SKM-1 treated with dmso at 0.1 percent for 144 hours (cell line): Measurements from ENCODE around the gene PAQR8.
"Not testable (repeated sequence)": the region's sequence is repeated elsewhere in the genome, so short reads cannot be mapped to it uniquely, and the experiment has no call there.

Experiments used
- DNase-seq: peaks from one replicate; lab custom pipeline; 2025; ENCODE audit not compliant: unreplicated experiment; lab: John Stamatoyannopoulos, UW

Gene PAQR8

DNA sequence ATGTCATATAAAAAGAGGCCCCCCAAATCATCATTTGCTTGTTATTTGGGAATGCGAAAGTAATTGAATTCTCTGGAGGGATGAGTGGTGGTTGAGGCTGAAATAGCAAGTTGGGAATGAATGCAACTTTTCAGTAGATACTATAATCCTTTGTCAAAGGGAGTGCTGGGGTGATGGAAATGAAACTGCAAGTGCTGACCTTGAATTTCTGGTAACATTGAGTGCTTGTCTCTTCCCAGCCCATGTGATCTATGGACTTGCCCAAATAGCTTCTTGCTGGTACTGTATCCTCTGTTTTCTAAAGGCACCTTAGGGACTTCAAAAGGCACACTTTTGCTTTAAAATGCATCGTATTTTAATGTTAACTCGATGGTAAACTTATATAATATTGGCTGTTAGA lies 14.8 kb downstream of the PAQR8 start:
- DNase-seq, result no peak

DNA sequence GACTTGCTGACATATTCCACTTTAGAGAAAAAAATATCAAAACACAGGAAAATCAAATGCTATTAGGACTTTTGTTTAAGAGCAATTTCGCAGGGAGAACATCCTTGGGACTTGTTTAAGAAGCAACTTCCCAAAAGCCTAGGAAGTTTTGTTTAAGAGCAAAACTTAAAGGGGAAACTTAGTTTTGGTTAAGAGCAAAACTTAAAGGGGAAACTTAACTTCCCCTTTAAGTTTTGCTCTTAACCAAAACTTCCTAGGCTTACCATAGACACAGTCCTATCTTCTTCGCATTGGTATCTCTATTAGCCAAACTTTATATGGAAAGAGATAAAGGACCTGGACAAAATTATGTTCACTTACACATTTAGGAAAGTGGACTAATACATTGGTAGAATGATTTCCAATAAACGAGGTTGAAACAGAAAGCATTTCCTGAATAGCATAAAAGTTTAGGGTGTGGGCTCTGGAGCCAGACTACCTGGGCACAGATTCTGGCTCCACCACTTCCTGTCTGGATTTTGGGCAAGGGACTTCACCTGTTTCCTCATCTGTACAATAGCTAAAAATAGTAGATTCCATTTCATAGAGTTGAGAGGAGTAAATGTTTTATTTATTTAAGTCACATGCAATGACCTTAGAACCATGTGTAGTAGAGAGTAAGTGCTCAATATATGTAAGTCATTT lies 15.7 kb downstream of the PAQR8 start:
- peak; percentile 19 for DNase-seq

DNA sequence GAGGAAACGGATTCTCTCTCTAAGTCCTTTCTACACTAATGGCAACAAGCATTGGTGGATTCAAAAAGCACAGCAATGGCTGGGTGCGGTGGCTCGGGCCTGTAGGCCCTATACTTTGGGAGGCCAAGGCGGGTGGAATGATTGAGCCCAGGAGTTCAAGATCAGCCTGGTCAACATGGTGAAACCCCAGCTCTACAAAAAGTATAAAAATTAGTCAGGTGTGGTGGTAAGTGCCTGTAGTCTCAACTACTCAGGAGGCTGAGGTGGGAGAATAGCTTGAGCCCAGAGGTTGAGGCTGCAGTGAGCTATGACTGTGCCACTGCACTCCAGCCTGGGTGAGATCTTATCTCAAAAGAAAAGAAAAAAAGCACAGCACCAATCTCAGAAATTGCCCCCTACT lies 19.3 kb downstream of the PAQR8 start:
- DNase-seq, result no peak

DNA sequence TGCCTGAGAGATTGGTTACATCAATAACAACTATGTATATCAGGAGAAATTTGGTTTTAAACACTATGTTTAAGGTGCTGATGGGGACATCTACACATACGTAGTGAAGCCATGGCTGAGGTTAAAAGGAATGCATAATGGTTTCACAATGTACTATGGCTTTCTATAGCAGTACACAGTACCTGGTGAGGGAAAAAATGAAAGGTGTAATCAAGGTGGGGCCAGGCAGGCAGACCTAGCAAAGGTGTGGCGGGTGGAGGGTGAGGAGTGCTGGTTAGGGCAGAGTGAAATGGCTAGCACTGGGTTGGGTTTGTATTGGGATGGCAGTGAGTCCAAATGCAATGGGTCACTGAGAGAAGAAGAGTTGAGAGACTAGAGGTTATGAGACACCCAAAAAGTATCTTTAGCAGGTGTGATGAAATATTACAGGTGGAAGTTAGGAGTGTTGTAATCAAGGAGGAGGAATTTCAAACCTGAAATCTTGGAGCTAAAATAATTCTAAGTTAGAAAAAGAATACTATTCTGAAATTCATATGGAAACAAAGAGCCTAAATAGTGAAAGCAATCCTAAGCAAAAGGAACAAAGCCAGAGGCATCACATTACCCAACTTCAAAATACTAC lies 22.3 kb downstream of the PAQR8 start:
- no peak for DNase-seq

DNA sequence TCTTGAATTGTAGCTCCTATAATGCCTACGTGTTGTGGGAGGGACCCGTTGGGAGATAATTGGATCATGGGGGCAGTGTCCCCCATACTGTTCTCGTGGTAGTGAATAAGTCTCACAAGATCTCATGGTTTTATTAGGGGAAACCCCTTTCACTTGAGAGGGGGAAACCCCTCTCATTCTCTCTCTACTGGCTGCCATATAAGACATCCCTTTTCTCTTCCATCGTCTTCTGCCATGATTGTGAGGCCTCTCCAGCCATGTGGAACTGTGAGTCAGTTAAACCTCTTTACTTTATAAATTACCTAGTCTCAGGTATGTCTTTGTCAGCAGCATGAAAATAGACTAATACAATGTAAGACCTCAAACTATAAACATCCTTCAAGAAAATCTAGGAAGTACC lies 23.1 kb downstream of the PAQR8 start:
- no peak for DNase-seq

DNA sequence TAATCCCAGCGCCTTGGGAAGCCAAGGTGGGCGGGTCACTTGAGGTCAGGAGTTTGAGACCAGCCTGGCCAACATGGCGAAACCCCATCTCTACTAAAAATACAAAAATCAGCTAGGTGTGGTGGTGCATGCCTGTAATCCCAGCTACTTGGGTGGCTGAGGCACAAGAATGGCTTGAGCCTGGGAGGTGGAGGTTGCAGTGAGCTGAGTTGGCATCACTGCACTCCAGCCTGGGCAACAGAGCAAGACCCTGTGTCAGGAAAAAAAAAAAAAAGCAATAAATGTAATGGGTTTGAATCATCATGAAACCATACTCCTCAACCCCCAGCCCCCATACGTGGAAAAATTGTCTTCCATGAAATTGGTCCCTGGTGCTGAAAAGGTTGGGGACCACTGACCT lies 26.2 kb downstream of the PAQR8 start:
- DNase-seq, result not testable (repeated sequence)

DNA sequence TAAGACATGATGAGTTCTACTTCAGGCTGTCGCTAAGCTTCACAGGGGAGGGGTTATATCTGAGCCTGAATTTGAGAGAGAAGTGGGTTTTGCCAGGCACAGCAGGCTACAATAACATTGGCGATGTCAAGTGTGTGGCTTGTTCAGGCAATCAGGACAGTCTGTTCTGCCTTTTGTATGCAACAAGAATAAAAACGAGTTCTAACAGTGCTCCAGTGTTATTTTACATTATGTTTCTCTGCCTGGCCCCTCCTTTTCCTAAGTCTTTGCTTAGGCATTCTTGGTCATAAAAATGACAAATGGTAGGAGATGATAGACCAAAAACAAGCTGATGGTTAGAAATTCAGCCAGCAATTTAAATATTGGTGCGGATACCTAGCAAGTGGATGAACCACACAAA lies 26.8 kb downstream of the PAQR8 start:
- no peak for DNase-seq

DNA sequence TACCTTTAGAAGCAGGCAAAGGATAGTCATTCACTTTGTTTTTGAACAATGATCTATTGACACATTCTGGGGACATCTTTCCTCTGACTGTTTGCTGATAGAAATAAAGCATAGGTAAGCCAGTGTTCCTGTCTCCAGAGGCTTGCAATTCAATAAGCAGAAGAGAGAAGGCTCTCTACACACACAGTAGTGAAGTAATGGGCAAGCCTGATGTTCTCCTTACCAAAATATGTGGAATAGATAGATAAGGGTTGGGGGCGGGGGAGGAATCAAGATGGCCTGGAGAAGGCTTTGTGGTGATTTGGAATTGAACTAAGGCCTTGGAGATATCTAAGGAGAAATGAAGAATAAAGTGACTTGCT lies 27.3 kb downstream of the PAQR8 start:
- DNase-seq, result no peak

DNA sequence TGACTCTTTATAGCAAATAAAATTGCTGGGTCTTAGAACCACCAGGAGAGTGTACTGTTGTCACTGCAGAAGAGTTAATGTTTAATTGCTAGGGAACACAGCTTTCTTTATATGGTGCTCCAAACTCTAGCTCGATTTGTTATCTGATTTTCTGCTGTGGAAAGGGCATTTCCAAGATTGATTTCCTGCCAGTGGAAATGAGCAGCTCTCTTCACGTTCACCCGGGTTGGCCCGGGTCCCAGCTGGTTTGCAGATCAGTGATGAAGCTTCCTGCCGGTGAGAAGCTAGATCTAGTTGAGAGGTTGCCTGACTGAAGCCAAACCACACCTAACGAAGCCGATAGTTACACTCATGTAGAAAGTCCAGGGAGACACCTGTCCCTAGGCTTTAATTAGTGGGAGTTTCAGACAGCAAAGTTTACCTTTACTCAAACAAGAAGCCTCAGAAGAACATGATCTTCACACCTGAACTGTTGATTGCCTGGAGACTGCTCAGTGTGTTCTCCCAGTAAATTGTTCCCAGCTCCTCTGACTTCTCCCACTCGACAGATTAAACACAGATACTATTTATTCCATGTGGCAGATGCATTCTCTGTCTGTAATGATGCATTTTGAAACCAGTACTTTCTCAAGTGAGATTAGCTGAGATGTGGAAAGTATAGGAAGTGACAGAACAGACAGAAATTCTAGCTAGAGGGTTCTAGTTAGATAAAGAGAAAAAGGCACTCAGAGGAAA lies 27.8 kb downstream of the PAQR8 start:
- peak; percentile 21 for DNase-seq

DNA sequence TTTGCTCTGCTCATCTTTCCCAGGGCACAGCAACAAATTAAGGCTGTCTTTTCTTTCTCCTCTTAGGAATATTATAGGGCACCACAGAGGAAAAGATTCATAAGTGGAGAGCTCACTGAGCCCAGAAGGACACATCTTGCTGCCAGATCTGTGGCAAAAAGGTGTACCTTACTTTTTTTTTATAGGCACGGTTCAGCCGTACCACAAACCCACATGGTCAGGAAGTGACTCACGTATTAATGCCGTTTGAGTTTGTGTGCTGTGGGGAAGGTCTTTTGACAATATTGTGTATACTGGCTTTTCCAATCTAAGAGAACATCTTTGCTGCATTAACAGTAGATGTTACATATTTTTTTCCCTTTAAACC lies 28.4 kb downstream of the PAQR8 start:
- peak; percentile 43 for DNase-seq

DNA sequence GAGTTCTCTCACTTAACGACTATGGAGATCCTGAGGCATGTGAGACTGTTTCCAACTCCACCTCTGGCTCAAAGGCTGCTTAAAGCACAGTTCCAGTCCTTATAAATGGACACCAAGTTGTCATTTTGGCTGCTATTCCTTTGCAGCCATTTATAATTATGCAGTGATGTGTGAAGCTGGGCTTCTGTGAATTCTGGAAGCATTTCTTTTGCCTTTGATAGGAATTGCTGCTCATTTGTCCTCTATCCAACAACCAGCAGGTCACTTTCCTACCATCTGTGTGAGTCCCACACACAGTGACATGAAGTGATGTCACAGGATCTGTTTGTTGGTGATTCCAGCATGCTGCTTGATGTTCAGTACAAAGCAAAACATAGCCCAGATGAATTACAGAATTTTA lies 29.6 kb downstream of the PAQR8 start:
- DNase-seq, result no peak

DNA sequence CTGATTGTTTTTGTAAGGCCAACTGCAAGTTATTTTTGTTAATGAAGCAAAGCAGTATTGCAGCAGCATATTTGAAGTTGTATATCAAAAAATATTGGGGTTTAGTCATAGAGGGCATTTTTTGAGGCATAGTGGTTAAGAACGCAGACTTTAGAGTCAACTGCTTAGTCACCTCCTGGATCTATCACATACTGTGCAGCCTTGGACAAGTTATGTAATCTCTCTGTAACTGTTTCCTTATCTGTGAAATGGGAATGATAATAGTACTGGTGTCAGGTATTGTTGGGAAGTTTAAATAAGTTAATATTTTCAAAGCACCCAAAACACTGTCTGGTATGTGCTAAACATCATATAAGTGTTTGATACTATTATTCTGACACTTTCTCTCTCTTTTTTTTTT lies 31.0 kb downstream of the PAQR8 start:
- no peak for DNase-seq

DNA sequence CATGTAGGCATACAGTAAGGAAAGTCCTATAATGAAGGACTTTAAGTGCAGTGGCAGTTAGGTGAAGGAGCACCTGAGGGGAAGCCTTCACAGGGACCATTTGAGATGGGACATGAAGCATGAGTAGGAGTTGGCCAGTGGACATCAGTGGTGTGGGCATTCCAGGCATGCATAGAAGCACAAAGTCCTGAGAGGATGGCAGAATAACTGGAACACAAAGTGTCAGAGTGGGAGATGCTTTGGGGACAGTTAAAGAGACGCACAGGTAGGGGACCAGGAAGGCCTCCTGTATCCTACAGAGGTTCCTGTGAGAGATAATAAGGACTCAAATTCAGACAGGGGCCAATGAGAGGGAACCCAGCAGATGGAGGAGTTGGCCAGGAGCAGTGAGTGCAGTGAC lies 31.8 kb downstream of the PAQR8 start:
- no peak for DNase-seq

DNA sequence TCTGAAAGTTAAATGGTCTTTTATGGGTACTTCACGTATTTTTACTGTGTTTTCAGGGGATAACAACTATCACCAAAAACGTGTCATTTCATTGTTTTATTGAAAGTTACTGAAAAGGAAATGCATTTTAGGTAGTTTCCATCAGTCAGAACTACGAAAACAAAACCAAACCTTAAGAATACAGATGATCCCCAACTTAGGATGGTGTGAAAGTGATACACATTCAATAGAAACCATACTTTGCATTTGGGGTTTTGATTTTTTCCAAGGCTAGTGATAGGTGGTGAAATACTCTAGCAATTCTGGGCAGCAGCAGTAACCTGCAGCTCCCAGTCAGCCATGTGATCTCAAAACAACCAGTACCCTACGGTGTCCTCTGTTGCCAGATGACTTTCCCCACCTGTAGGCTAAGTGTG lies 32.3 kb downstream of the PAQR8 start:
- no peak for DNase-seq

DNA sequence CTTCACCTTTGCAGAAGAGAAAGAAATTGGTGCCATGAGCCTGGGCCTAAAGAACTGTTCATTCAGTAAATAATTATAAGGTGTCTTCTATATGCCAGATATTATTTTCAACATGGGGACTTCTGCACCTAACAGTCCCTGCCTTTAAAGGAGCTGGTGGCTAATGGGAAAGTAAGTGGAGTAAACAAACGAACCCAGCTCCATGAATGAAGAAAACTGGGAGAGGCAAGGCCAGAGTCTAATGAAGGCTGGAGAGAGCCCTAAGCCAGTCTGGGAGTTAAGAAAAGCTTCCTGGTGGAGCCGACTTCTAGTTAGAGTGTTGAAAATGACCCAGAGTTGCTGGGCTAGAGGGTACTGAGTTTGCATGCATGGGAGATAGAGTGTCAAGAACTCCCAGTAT lies 34.0 kb downstream of the PAQR8 start:
- no peak for DNase-seq

DNA sequence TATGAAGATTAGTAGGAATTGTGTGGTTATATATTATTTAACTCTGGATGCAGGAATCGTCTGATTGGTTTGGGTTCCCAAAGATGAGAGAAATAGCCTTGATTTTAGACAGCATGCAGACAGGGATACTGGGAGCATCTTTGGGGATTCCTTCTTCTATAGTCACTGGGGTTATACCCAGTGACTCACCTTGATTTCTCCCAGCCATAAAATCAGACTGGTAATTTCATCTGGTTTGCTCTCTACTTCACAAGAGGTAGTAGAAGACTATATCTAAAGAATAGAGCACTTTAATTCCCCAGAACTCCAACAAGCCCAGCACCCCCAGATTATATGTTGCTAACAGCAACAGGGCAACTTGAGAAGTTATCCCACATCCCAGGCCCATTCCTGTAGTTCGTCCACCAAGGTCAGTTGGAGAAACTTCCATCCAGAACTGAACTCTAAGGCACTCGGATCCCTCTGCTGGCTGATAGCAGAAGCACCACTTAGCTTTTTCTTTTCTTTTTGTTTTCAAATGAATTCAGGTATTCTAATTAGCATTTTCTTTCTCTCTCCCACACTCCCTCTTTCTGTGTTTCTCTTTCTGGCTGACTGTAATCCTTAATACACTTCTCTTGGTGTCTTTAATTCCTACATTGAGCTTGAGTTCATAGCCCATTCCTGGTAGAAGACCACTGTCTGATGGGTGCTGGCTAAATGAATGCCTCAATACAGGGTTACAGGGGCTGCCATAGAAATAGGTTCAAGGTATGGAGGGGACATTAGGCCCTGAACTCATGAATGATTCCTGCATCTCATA lies 37.8 kb downstream of the PAQR8 start:
- peak; percentile 55 for DNase-seq

DNA sequence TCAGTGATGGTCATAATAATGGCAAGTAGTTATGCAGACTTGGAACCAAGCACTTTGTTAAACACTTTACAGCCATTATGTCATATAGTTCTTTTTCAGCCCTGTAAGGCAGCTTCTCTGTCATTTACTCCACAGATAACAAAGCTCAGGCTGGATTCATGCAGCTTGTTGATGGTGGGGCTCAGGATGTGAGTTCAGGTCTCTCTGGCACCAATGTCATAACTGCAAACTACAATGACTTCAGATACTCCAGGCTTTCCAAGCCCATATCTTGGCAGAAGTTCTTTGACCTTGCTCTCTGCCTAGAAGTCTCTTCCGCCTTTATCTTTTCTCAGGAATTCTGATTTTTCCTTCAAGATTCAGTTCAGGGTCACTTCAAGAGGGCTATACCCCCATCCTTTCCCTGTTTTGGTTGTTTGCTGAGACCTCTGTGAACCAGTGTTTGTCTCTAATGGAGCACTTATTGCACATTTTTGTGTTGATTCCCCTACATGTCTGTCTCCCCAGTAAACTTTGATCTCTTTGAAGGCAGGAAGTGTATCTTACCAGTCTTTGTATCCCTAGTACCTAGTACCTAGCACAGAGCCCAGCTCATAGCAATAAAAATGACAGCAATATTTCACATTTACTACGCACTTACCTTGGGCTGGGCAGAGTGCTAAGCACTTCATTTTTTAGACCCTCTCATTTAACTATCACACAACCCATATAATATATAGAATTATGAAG lies 38.5 kb downstream of the PAQR8 start:
- no peak for DNase-seq

DNA sequence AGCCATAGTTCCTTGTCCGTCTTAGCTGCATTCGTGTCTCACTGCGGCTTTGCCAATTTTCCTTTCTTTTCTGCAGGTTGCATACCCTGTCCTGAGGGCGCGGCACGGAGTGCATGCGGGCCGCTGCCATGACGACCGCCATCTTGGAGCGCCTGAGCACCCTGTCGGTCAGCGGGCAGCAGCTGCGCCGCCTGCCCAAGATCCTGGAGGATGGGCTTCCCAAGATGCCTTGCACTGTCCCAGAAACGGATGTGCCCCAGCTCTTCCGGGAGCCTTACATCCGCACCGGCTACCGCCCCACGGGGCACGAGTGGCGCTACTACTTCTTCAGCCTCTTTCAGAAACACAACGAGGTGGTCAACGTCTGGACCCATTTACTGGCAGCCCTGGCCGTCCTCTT lies 41.1 kb downstream of the PAQR8 start:
- DNase-seq, result no peak

DNA sequence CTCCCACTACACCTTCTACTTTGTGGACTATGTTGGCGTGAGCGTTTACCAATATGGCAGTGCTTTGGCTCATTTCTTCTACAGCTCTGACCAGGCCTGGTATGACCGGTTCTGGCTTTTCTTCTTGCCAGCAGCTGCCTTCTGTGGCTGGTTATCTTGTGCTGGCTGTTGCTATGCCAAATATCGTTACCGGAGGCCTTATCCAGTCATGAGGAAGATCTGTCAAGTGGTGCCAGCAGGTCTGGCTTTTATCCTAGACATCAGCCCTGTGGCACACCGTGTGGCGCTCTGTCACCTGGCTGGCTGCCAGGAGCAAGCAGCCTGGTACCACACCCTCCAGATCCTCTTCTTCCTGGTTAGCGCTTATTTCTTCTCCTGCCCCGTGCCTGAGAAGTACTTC lies 41.7 kb downstream of the PAQR8 start:
- DNase-seq, result no peak

DNA sequence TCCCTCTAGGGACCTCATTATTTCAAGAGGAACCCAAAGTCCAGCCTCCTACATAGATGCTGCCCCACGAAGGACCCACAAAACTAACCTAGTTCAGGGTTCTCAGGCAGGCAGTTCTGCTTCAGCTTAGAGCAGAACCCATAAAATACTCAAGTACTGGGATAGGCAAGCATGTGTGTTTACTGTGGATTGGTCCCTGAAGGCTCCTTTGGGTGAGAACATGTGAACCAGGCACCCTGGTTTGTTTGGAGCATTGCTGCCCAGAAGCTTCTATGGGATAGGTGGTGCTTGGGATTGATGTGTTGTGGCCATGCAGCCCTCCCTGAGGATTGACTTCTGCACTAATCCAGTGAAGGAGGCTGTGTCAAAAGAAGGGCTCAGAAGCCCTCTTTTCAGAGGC lies 43.3 kb downstream of the PAQR8 start:
- no peak for DNase-seq

DNA sequence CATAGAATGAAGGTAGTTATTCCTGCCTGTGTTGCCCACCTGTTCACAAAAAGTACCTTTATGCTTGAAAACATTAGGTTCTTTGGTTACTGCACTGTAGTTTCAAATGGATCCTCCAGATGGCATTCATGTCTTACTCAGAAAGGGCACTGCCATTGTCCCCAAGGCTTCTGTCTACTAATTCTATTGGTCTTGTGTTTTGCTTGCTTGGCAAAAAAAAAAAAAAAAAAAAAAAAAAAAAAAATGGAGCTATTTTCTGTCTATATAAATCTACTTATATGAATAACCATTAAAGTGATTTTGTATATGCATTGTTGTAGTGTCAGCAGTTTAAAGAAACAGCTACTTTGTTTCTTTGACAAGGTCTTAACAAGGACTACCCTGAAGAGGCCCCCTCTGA lies 45.5 kb downstream of the PAQR8 start:
- peak; percentile 41 for DNase-seq
